Upper lobe of left lung (tissue), 6 donors: ENCODE results near the gene IGSF21. TPM values are rescaled to one million over a fixed set of nuclear protein-coding genes. Genes with fewer than 3 reads are reported as not detected.
A peak's percentile ranks its signal among the peaks of the same experiment; 100 is the strongest.

Experiments
- ATAC-seq, 2 donors: fragments of 200-7000 bp; cut with Tn5 transposase; one replicate each; pipeline ENCODE4 v1.9.1; 2022; ENCODE audit warnings: mild to moderate bottlenecking in 2 of 2, moderate library complexity in 2 of 2; ENCODE audit not compliant: low FRiP score in 2 of 2
- DNase-seq, 2 donors: peaks; one replicate each; pipeline ENCODE4 v3.0.0-alpha.2; 2019 to 2020
- H3K27ac ChIP-seq, 4 donors: fragments of 200-600 bp; sonication (generic); one replicate each; pipeline ENCODE4 v1.5.1; 2016 to 2019
- H3K27me3 ChIP-seq, 4 donors: fragments of 200-600 bp; sonication (generic); one replicate each; pipeline ENCODE4 v1.5.1; 2017 to 2019
- H3K36me3 ChIP-seq, 4 donors: fragments of 200-600 bp; sonication (generic); one replicate each; pipeline ENCODE4 v1.5.1; 2016 to 2019
- H3K4me1 ChIP-seq, 4 donors: fragments of 200-600 bp; sonication (generic); one replicate each; pipeline ENCODE4 v1.5.1; 2018 to 2019
- H3K4me3 ChIP-seq, 4 donors: fragments of 200-600 bp; sonication (generic); one replicate each; pipeline ENCODE4 v1.5.1; 2017 to 2019; ENCODE audit warnings: mild to moderate bottlenecking in 2 of 4, moderate library complexity in 1 of 4
- H3K9me3 ChIP-seq, 4 donors: fragments of 200-600 bp; sonication (generic); one replicate each; pipeline ENCODE4 v1.5.1; 2018 to 2019
- CTCF ChIP-seq, 6 experiments: fragments of 450-650 bp in 4 of 6; fragments of 200-600 bp in 2 of 6; sonication (generic) in 2 of 6; IDR thresholded peaks; one replicate each; pipeline ENCODE4 v1.5.1; 2016 to 2019; ENCODE audit warnings: antibody characterized with exemption in 6 of 6
- EP300 ChIP-seq, 4 donors: sonication (generic); formaldehyde crosslinking; IDR thresholded peaks; one replicate each; pipeline ENCODE4 v1.5.1; 2017; ENCODE audit warnings: antibody characterized with exemption in 4 of 4, control low read depth in 2 of 4
- POLR2A ChIP-seq, 4 donors: fragments of 450-650 bp; IDR thresholded peaks; one replicate each; pipeline ENCODE4 v1.5.1; 2016 to 2017; ENCODE audit warnings: antibody characterized with exemption in 4 of 4, mild to moderate bottlenecking in 2 of 4
- POLR2AphosphoS5 ChIP-seq, 2 donors: sonication (generic); formaldehyde crosslinking; IDR thresholded peaks; one replicate each; pipeline ENCODE4 v1.5.1; 2017; ENCODE audit warnings: antibody characterized with exemption in 2 of 2
- WGBS, 2 donors: methylation state at CpG; one replicate each; pipeline ENCODE4 v1.1.5; 2017 to 2018; 5-methylcytosine and 5-hydroxymethylcytosine counted together
- total RNA-seq, 6 donors: library from RNA; depleted of rRNA in 4 of 6; stranded (reverse); fragments of >200 nt in 4 of 6; gene quantifications; one replicate each; pipeline versions ENCODE4 v1.1.0 to v1.2.1, GENCODE V29; 2016 to 2021
- donor health status: DM: no; HTN: no; CAD: no; lungs with moderate emphysema.
- donor health status: DM: no; HTN: yes; CAD: no; lungs with severe emphysema.

The IGSF21 gene
- total RNA-seq, 6 donors from 2014 or later: 1.1 to 2.9 (median 2.0) TPM; not detected in 1

- DNase-seq (no peak), ATAC-seq (no peak)
- no peaks in the 10 kb centered on the region for H3K36me3 ChIP-seq
- WGBS, 2 donors: 82 to 84% methylated on average over 4 of the region's 4 CpGs
- no peak overlapping the region for H3K4me3 ChIP-seq
- H3K9me3 ChIP-seq: no peaks in the 10 kb centered on the region
- no peak for TF ChIP-seq POLR2A (IDR thresholded peaks at IDR 0.05)
- no peak for TF ChIP-seq EP300 (IDR thresholded peaks at IDR 0.05)
- TF ChIP-seq POLR2AphosphoS5 (IDR thresholded peaks at IDR 0.05): no peak
- TF ChIP-seq CTCF (IDR thresholded peaks at IDR 0.05): no peak
- no peaks in the 10 kb centered on the region for H3K4me1 ChIP-seq
- no peak overlapping the region for H3K27ac ChIP-seq
- no peaks in the 10 kb centered on the region for H3K27me3 ChIP-seq
Measured at GRCh38 chr1:18147672-18148071, 40.1 kb downstream of the IGSF21 start.

DNA sequence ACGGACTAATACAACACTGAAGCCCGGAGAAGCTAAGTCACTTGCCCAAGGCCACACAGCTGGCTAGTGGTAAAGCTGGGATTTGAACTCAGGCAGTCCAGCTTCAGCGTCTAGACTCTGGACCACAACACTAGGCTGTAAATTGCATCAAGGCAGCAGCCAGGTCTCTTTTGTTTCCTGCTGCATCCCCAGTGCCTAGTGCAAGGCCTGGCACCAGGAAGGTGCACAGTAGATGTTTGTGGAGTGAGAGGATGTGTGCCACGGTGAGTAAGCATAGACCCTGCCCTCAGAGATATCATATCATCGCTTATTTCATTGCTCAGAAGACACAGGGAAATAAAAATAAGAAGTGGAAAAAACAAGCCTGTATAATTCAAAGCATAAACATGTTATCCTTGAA lies 40.9 kb downstream of the IGSF21 start:
- no peaks in the 10 kb centered on the region for H3K27me3 ChIP-seq
- H3K9me3 ChIP-seq: no peaks in the 10 kb centered on the region
- TF ChIP-seq CTCF (IDR thresholded peaks at IDR 0.05): no peak
- no peak for TF ChIP-seq EP300 (IDR thresholded peaks at IDR 0.05)
- TF ChIP-seq POLR2A (IDR thresholded peaks at IDR 0.05): no peak
- TF ChIP-seq POLR2AphosphoS5 (IDR thresholded peaks at IDR 0.05): no peak
- no peaks in the 10 kb centered on the region for H3K4me1 ChIP-seq
- no peak for ATAC-seq
- H3K27ac ChIP-seq: no peak overlapping the region
- H3K4me3 ChIP-seq: no peak overlapping the region
- DNase-seq: no peak
- no peaks in the 10 kb centered on the region for H3K36me3 ChIP-seq
- WGBS, 2 donors: 72 to 82% methylated on average over 4 to 5 of the region's 5 CpGs

DNA sequence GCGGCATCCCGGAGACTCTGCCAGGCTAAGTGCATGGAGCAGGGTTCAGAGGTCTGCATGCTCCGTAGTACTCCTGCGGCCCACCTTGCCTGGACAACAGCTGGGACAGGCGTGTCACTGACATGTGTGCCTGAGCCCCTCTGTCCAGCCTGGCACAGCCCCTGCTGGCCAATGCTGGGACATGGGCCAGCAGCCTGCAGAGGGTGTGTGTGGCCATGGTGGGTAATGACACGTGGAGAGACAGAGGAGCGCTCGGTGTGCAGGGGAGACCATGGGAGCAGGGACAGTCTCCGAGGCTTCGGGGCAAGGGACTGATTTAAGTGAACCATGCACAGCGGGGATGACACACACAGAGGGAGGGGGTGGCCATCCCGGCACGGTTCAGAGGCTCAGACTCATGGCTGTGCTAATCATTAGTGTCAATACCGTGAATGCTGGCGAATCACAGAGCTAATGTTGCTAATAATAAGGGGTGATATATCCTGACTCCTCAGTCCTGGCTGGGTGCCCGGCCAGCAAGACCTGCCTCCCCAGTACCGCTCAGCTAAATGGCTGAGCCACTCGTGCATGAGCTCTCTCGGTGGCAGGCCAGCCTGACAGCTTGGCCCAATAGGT lies 41.5 kb downstream of the IGSF21 start:
- 49 to 64% methylated on average over 13 to 19 of the region's 19 CpGs for WGBS, 2 donors

DNA sequence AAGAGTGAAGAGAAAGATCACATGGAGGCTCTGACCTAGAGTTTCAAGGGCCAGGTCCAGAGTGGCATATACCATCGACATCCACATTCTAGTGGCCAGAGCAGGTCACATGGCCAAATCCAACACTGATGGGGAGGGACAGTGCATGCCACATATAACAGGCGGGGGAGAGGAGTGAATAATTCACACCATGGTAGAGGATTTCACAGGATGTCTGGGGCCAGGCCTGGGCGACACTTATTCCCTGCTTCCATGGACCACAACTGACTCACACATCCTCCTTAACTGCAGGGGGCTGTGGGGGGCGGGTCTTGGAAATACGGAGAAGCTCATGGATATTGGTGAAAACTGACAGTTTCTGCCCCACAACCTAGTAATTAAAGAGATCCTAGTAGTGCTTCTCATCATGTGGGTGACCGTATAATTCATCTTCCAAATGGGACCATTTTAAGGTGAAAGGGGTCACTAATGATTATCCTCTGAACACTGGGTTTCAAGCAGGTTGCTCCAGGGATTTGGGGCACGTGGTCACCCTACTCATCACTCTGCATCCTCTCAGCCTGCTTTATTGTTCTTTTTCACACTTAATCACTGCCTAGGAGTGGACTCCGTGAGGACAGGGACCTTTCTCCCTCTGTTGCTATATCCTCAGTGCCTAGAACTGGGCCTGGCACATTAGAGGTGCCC lies 44.0 kb downstream of the IGSF21 start:
- WGBS, 2 donors: 61 to 73% methylated on average over 8 of the region's 8 CpGs
- H3K4me3 ChIP-seq: no peak overlapping the region
- no peaks in the 10 kb centered on the region for H3K4me1 ChIP-seq
- ATAC-seq: no peak
- no peaks in the 10 kb centered on the region for H3K36me3 ChIP-seq
- no peaks in the 10 kb centered on the region for H3K27me3 ChIP-seq
- H3K9me3 ChIP-seq: no peaks in the 10 kb centered on the region
- H3K27ac ChIP-seq: no peak overlapping the region
- TF ChIP-seq EP300 (IDR thresholded peaks at IDR 0.05): no peak
- no peak for DNase-seq

More for the DNA sequence above, 41.5 kb downstream of the IGSF21 start:
- no peak overlapping the region for H3K27ac ChIP-seq
- DNase-seq (peak in 1 of 2 donors; percentile 53), ATAC-seq (no peak)
- TF ChIP-seq POLR2AphosphoS5 (IDR thresholded peaks at IDR 0.05) (no peak), POLR2A (IDR thresholded peaks at IDR 0.05) (no peak), CTCF (IDR thresholded peaks at IDR 0.05) (no peak), EP300 (IDR thresholded peaks at IDR 0.05) (no peak)
- no peaks in the 10 kb centered on the region for H3K4me1 ChIP-seq
- H3K4me3 ChIP-seq: no peak overlapping the region
- H3K9me3 ChIP-seq: no peaks in the 10 kb centered on the region
- no peaks in the 10 kb centered on the region for H3K36me3 ChIP-seq
- H3K27me3 ChIP-seq: no peaks in the 10 kb centered on the region

DNA sequence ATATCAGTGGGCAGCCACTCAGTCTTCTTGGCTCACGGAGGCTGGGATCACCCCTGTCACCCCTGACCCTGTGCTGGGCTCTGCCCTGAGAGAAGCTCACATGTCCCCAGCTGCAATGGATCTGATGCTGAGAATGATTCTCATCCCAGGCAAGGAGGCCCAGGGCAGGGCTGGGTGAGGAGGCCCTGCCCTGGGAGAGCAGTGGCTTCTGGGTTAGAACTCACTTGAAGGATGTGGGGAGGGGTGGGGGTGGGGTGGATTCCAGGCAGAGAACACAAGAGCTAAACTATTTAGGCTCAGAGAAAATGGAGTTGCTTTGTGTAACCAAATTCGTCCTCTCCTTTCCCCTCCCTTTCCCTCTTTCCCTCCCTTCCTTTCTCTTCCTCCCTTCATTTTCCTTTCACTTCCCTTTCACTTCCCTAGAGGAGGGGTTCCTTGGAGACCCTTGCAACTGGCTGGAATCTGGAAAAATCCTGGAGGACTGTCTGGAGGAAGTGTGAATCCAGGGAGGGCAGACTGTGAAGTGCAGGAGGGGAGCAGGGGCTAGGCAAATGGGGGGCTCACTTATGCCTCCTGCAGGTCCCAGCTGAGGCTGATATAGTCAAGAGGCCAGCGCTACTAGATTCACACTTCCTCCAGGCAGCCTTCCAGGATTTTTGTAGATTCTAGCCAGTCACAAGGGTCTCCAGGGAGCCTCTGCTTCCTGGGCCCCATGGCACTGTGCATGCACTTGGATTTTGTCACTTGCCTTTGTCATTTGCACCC lies 47.0 kb downstream of the IGSF21 start:
- no peaks in the 10 kb centered on the region for H3K27me3 ChIP-seq
- WGBS, 2 donors: 60 to 66% methylated on average over 3 of the region's 3 CpGs

More for the DNA sequence above, 47.0 kb downstream of the IGSF21 start:
- TF ChIP-seq POLR2AphosphoS5 (IDR thresholded peaks at IDR 0.05) (no peak), CTCF (IDR thresholded peaks at IDR 0.05) (no peak), POLR2A (IDR thresholded peaks at IDR 0.05) (no peak), EP300 (IDR thresholded peaks at IDR 0.05) (no peak)
- H3K36me3 ChIP-seq: no peaks in the 10 kb centered on the region
- no peaks in the 10 kb centered on the region for H3K9me3 ChIP-seq
- ATAC-seq: no peak
- DNase-seq: no peak
- H3K4me3 ChIP-seq: no peak overlapping the region
- no peaks in the 10 kb centered on the region for H3K4me1 ChIP-seq
- H3K27ac ChIP-seq: no peak overlapping the region
